ENCODE measurements around the gene ALDH1A1.

Gene ALDH1A1

DNA sequence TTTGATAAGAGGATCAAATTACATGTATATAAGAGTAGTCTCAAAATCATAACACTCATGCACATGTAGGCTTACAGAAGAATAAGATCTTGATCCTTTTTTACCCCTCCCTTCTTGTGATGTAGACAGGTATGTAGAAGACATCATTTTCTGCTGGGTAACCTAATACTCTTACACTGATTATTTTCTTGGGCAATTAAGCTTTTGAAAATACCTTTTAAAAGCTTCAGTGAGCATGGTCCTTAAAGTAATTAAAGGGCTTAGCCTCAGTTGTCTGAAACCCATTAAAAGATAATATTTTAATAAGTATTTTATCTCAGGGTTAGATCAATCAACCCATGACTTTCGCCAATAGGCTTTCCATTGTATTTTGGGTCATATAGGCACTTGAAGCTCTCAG, 50.6 kb downstream of the ALDH1A1 start:
- Histone ChIP-seq H4K20me1 (ENCODE audit: insufficient read depth, low read length) (no peaks in the 10 kb centered on the region), H3K27ac (ENCODE audit: low read length) (no peak overlapping the region), H3K36me3 (replicated peaks; ENCODE audit: insufficient read depth, low read length) (no peaks in the 10 kb centered on the region), H3K4me2 (ENCODE audit: low read depth, low read length) (no peak overlapping the region), H3K27me3 (replicated peaks; ENCODE audit: insufficient read depth, low read length) (no peaks in the 10 kb centered on the region), H3K9me2 (replicated peaks; ENCODE audit: insufficient read depth, low read length) (no peaks in the 10 kb centered on the region), H2AFZ (ENCODE audit: low read length) (no peak overlapping the region), H3K9ac (ENCODE audit: low read length) (no peak overlapping the region), H3K9me3 (replicated peaks; ENCODE audit: insufficient read depth, low read length) (no peaks in the 10 kb centered on the region), H3K4me3 (ENCODE audit: low read length) (no peak overlapping the region), H3K4me1 (ENCODE audit: low read length) (0 out of 2 replicates have a peak, but pooled peaks cover 3% of the 10 kb centered on the region), H3K79me2 (ENCODE audit: low read length) (no peaks in the 10 kb centered on the region), H3F3A (ENCODE audit: insufficient read depth, low read length) (no peaks in the 10 kb centered on the region)
- TF ChIP-seq EZH2 (optimal IDR thresholded peaks at IDR 0.05; ENCODE audit: low read depth, low read length), result no peak
- no peak for TF ChIP-seq EZH2phosphoT487 (IDR thresholded peaks at IDR 0.05; ENCODE audit: low read length)
- TF ChIP-seq CTCF (IDR thresholded peaks at IDR 0.05; ENCODE audit: low read length), result no peak
- no peak for DNase-seq

DNA sequence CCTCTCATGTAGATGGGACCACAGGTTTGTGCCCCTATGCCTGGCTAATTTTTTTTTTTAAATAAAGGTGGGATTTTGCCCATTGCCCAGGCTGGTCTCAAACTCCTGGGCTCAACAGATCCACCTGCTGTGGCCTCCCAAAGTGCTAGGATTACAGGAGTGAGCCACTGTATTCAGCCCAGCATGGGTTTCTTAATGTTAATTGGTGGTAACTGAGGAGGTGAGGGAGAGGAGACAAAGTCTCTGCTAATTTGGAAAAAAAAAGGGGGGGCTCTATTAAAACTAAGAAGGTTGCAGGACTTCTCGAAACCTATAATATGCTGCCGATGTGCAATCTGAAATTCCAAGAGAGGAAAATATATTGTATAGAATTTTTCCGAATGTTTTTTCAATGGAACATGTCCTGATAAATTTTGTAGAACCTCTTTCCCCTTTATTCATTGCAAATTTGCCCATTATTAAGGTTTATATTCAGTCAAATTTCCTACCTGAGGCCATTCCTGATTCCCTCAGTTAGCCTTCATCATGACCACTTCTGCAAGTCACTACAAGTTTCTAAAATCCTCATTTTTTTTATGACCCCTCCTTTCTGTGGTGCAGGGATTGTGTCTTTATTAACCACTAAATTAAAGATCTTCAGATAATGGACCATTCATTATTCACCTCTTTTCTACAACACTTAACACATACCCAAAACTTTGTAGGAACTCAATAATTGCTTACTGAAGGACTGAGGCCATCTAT, 52.9 kb downstream of the ALDH1A1 start:
- Histone ChIP-seq H3K4me3 (ENCODE audit: low read length) (no peak overlapping the region), H3K9me2 (replicated peaks; ENCODE audit: insufficient read depth, low read length) (no peaks in the 10 kb centered on the region), H3F3A (ENCODE audit: insufficient read depth, low read length) (no peaks in the 10 kb centered on the region), H3K79me2 (ENCODE audit: low read length) (no peaks in the 10 kb centered on the region), H3K4me2 (ENCODE audit: low read depth, low read length) (no peak overlapping the region), H3K4me1 (ENCODE audit: low read length) (no peaks in the 10 kb centered on the region), H3K27me3 (replicated peaks; ENCODE audit: insufficient read depth, low read length) (no peaks in the 10 kb centered on the region), H3K9me3 (replicated peaks; ENCODE audit: insufficient read depth, low read length) (no peaks in the 10 kb centered on the region), H4K20me1 (ENCODE audit: insufficient read depth, low read length) (no peaks in the 10 kb centered on the region), H2AFZ (ENCODE audit: low read length) (no peak overlapping the region), H3K27ac (ENCODE audit: low read length) (no peak overlapping the region), H3K36me3 (replicated peaks; ENCODE audit: insufficient read depth, low read length) (no peaks in the 10 kb centered on the region), H3K9ac (ENCODE audit: low read length) (no peak overlapping the region)
- TF ChIP-seq EZH2phosphoT487 (IDR thresholded peaks at IDR 0.05; ENCODE audit: low read length) (no peak), CTCF (IDR thresholded peaks at IDR 0.05; ENCODE audit: low read length) (no peak), EZH2 (optimal IDR thresholded peaks at IDR 0.05; ENCODE audit: low read depth, low read length) (no peak)
- DNase-seq, result no peak

GRCh38 chr9:72898784-72899733, 53.8 kb downstream of the ALDH1A1 start:
- no peaks in the 10 kb centered on the region for H3K4me1 ChIP-seq (ENCODE audit: low read length)
- no peaks in the 10 kb centered on the region for H4K20me1 ChIP-seq (ENCODE audit: insufficient read depth, low read length)
- H3K9ac ChIP-seq (ENCODE audit: low read length), result no peak overlapping the region
- no peak overlapping the region for H3K27ac ChIP-seq (ENCODE audit: low read length)
- H3F3A ChIP-seq (ENCODE audit: insufficient read depth, low read length), result no peaks in the 10 kb centered on the region
- DNase-seq, result no peak
- no peaks in the 10 kb centered on the region for H3K36me3 ChIP-seq (replicated peaks; ENCODE audit: insufficient read depth, low read length)
- no peak overlapping the region for H2AFZ ChIP-seq (ENCODE audit: low read length)
- H3K9me3 ChIP-seq (replicated peaks; ENCODE audit: insufficient read depth, low read length), result no peaks in the 10 kb centered on the region
- H3K79me2 ChIP-seq (ENCODE audit: low read length), result no peaks in the 10 kb centered on the region
- no peaks in the 10 kb centered on the region for H3K27me3 ChIP-seq (replicated peaks; ENCODE audit: insufficient read depth, low read length)
- H3K4me3 ChIP-seq (ENCODE audit: low read length), result no peak overlapping the region
- no peaks in the 10 kb centered on the region for H3K9me2 ChIP-seq (replicated peaks; ENCODE audit: insufficient read depth, low read length)
- no peak overlapping the region for H3K4me2 ChIP-seq (ENCODE audit: low read depth, low read length)
- no peak for TF ChIP-seq EZH2 (optimal IDR thresholded peaks at IDR 0.05; ENCODE audit: low read depth, low read length)
- no peak for TF ChIP-seq EZH2phosphoT487 (IDR thresholded peaks at IDR 0.05; ENCODE audit: low read length)
- no peak for TF ChIP-seq CTCF (IDR thresholded peaks at IDR 0.05; ENCODE audit: low read length)
